CD4-positive, alpha-beta T cell treated with Interleukin-2 at 100 ng/mL for 4 hours (primary cell): Measurements from ENCODE around the gene PTGFR.

Source experiments
- DNase-seq: peaks from one replicate; pipeline ENCODE4 v3.0.0-alpha.2; 2020; ENCODE audit warnings: low spot score

PTGFR gene, protein sequence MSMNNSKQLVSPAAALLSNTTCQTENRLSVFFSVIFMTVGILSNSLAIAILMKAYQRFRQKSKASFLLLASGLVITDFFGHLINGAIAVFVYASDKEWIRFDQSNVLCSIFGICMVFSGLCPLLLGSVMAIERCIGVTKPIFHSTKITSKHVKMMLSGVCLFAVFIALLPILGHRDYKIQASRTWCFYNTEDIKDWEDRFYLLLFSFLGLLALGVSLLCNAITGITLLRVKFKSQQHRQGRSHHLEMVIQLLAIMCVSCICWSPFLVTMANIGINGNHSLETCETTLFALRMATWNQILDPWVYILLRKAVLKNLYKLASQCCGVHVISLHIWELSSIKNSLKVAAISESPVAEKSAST

GRCh38 chr1:78490861-78491450 is at the start of gene PTGFR:
PTGFR (plus strand) TSS chr1:78490974; CDS start chr1:78492744, 1,770 bp downstream.
- no peak for DNase-seq

GRCh38 chr1:78441921-78442320 is 48.9 kb upstream of the PTGFR start:
- no peak for DNase-seq

DNA sequence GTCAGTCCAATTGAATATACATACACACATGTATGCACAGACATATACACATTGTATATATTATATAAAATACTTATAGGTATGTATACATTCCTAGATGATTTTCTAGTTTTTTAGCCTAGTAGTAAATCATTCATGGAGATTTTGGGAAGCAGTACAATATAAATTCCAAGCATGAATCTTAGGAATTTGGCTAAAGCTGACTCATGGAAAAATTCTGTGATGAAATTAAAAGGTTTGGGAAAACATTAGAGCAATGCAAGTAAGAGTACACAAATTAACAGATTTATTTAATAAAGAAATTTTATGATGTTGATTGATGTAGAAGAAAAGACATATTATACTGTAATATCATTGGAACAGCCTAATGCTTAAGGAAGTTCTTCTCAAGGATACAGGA is 43.7 kb upstream of the PTGFR start:
- no peak for DNase-seq

GRCh38 chr1:78464449-78464891 is 26.3 kb upstream of the PTGFR start:
- DNase-seq, result no peak

DNA sequence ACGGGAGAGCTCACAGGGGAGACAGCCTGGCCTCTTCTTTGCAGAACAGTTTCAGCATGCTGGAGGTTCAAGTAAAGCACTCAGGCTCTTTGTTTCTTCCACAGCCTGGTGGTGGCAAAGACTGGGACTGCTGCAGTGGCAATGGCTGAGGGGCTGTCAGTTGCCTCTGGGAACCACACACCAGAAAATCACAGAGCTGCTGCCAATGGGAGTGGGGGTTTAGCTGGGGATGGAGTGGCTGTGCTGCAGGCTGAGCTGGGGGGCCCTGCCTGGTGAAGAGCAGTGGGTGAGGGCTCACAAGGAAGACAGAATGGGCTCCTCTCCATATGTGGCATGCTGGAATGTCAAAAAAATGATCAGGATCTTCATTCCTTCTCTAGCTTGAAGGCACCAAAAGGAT is 25.6 kb upstream of the PTGFR start:
- no peak for DNase-seq

DNA sequence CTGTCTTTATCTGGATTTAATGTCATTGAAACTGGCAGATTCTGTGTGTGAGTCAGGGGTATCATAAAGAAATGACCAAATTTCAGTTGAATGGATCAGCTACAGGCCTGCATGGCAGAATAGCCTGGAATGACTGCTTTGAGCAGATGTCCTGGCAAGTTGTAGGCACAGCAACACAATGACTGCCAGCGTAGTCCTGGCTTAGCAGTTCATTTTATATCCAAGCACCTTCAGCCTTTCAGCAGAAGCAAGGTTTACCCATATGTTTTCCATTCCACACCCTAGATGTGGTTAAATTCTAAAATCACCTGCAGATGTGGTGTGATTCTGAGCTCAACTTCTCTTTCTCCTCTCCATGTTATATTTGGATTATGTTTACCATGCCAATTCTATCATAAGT is 22.3 kb upstream of the PTGFR start:
- no peak for DNase-seq

GRCh38 chr1:78469576-78469975 is 21.2 kb upstream of the PTGFR start:
- DNase-seq, result no peak

- DNase-seq, result no peak
Observed at GRCh38 chr1:78471890-78472620, 18.7 kb upstream of the PTGFR start.

GRCh38 chr1:78472851-78473496 is 17.8 kb upstream of the PTGFR start:
- no peak for DNase-seq

DNA sequence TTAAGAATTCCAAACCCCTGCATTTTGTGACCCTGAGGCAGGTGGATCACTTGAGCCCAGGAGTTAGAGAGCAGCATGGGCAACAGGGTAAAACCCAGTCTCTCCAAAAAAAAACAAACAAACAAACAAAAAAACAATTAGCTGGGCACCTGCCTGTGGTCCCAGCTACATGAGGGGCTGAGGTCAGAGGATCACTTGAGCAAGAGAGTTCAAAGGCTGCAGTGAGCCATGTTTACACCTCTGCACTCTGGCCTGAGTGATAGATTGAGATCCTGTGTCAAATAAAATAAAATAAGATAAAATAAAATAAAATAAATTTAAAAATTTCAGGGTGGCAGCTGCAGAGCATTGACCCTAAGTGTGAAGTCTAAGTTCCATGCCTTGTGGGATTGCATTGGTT is 16.7 kb upstream of the PTGFR start:
- no peak for DNase-seq

DNA sequence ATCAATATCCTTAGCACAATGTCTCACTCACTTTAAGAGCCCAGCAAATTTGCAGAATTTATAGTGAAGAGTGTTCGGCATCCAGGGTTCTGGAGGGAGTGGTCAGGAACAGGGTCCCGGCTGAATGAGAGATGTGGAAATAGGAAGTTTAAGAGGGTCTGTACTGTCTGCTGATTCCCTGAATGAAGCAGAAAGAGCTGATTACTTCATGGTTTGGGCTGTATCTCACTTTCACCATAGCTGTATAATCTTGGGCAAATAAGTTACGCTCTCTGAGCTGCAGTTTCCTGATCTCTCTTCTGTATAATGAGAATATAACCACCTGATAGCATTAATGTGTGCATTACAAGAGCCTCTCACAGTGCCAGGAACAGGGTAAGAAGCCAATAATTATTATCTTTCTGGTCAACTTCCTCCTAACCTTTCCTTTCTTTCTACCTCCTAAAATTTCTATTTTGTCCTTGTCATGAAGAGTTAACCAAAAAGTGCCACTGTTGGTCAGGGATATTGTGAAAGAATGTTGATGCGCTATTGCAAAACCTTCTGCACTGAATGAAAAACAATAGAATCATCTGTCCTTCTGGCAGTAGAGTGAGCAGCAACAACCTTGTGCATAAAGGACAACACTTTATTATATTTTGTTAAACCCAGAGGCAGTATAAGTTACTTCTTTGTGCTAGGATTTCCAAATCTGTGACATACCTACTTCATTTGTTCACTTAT is 14.7 kb upstream of the PTGFR start:
- DNase-seq, result no peak

DNA sequence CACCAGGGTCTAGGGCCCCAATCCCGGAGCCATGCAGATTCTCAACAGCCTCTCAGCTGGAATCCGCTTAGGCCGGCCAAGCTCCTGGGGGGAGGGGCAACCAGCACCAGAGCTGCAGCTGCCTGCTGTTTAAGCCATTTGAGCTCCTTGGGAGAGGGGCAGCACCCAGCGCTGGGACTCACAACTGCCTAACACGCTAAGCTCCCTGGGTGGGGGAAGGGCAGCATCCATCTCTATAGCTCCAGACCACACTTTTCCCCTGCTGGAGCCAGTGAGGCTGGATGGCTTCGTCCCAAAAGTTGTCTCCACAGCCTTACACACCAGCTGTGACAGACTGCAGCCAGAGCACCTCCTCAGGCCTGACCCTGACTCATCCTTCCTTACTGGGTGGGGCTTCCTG is 6.9 kb upstream of the PTGFR start:
- DNase-seq, result no peak

GRCh38 chr1:78491451-78492071 is 787 bp downstream of the PTGFR start:
- no peak for DNase-seq

- no peak for DNase-seq
Observed at GRCh38 chr1:78492386-78492950, 1.7 kb downstream of the PTGFR start.

GRCh38 chr1:78493451-78493850 is 2.7 kb downstream of the PTGFR start:
- DNase-seq, result no peak

DNA sequence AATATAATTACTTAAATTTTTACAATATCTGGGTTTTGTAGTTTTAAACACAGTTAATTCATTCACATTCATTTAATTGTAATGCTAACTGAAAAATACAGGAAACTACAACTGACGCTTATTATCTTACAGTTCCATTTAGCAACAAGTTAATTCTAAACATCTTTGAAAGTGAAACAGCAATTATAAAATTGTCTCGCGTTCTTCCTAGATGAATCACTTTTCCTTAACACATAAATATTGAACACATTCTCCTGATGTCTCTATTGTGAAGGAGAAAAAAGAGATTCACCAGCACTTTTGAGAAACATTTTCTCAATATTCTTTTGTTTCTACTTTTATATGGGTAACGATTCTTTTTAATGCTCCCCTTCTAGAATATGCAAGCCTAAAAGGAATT is 6.4 kb downstream of the PTGFR start:
- DNase-seq, result no peak

DNA sequence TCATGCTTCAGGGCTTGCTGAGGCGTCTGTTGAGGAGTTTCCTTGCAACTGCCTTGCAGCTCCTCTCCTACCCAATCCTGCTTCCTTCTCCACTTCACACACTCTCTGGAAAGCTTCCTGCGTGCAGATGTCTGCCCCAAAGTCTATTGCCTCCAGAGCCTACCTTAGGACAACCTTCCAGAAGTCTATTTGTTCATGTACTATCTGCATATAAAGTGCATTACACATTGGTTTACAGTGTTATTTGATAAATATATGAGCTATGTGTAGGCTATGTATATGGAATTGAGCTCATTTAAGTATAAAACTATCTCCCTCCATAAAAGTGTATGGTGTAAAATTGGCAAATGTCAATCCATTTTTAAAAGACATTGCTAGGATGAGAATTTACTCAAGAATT is 9.8 kb downstream of the PTGFR start:
- DNase-seq, result no peak

DNA sequence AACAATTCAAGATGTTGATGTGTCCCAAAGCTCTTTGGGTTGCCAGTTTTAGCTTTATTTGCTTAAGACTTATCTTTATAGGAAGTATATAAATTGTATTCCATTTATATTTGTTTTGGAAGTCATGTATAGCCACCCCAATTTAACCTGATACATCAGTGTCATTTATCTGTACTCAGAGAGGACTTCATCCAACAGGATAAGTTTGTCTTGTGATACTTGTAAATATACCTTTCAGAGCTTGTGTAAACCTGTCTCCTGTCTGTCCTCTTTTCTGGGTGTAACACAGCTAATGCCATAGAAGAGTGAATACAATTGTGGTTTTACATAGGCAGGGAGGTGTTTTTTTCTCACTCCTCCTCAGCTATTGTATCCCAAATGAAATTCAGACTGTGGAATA is 10.4 kb downstream of the PTGFR start:
- DNase-seq, result no peak

- DNase-seq, result no peak
Observed at GRCh38 chr1:78511334-78511733, 20.6 kb downstream of the PTGFR start.

GRCh38 chr1:78516716-78517115 is 25.9 kb downstream of the PTGFR start:
- no peak for DNase-seq

DNA sequence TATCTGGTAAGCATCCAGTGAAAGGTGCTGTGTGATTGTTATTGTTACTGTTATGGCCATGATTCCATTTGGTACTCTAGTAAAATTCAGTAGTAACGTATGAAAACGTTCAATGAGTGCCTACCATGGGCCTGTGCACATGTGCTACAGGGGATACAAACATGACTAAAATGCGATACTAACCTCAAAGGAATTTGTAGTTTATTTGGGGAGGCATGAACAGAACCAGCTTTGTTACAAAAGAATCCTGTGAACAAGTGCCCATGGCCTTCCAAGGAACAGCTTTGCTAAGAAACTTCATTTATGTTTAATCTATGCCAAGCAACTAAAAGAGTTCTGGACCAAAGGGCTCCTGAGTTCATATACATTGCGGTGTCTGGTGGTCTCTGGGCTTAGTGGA is 28.7 kb downstream of the PTGFR start:
- no peak for DNase-seq
